ENCODE data around the gene TYROBP.
A peak's percentile ranks its signal among the peaks of the same experiment; 100 is the strongest.
"Not testable (repeated sequence)": the region's sequence is repeated elsewhere in the genome, so short reads cannot be mapped to it uniquely, and the experiment has no call there.

TYROBP gene

GRCh38 chr19:35931161-35931873 lies 23.2 kb upstream of the TYROBP start:
- DNase-seq = peak; percentile 98

DNA sequence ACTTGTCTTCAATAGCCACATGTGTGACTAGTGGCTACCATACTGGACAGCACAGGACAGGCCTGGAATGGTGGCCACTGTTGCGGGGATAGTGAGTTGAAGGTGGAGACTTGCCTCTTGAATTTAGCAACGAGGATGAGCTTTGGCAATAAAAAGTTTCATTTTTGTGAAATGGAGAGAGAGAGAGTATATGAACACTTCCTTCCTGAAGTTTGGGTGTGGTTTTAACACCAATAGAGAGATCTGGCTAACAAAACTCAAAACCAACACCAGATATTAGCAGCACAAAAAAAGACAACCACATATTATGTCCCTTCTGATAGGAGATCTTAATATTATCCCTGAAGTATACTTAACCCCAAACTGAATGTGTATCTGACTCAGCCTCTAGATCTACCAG lies 21.8 kb upstream of the TYROBP start:
- DNase-seq = no peak

GRCh38 chr19:35928507-35928906 lies 20.4 kb upstream of the TYROBP start:
- DNase-seq = no peak

DNA sequence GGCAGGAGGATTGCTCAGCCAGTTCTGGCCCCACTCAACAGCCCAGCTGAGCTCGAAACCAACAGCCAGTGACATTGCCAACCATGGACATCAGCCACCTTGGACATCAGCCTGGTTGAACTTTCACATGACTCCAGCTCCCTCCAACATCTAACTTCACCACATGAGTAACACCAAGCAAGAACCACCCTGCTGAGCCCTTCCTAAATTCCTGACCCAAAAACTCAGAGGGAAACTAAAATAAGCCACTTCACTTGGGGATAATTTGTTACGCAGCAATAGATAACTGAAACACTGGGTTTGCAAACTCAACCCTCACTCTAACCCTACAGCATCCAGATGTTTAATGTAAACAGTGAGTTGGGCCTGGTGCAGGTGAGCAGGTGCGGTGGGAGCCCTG lies 17.4 kb upstream of the TYROBP start:
- no peak for DNase-seq

- no peak for DNase-seq
These were observed 12.9 kb upstream of the TYROBP start for GRCh38 chr19:35921012-35921411.

DNA sequence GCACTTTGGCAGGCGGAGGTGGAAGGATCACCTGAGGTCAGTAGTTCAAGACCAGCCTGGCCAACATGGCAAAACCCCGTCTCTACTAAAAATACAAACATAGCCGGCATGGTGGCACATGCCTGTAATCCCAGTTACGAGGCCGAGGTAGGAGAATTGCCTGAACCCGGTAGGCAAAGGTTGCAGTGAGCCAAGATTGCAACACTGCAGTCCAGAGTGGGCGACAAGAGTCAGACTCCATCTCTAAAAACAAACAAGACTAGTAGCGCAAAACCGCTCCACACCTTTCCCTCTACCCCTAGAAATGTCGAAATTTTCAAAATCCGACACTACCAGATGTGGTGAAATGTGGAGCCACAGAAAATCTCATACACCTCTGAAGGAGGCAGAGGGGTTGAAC lies 11.2 kb upstream of the TYROBP start:
- DNase-seq = no peak

GRCh38 chr19:35915443-35915842 lies 7.3 kb upstream of the TYROBP start:
- DNase-seq = no peak

DNA sequence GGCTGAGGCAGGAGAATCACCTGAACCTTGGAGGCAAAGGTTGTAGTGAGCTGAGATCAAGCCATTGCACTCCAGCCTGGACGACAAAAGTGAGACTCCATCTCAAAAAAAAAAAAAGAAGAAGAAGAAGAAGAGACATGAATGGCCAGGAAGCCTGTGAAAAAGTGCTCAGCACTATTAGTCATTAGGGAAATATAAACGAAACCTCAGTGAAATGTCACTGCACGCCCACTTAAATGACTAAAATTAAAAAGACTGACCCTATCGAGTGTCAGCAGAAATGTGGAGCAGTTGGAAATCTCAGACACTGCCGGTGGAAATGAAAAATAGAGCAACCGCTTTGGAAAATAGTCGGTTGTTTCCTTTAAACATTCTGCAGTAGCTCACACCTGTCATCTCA lies 5.5 kb upstream of the TYROBP start:
- DNase-seq = no peak

DNA sequence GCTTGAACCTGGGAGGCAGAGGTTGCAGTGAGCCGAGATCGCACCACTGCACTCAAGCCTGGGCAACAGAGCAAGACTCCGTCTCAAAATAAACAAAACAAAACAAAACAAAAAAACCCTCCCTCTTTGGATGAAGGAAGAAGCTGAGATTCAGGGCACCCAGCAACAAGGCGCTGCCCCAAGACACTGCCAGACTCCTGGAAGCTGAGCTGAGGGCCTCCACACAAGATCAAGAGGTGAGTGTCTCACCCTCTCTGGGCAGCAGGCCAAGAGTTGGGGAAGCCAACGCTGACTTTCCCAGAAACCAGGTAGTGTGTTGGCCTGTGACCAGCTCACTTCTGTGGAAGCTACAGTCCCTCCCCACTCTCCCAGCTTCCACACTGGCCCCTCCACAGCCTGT lies 3.7 kb upstream of the TYROBP start:
- DNase-seq = no peak

- DNase-seq = no peak
These were observed 3.1 kb upstream of the TYROBP start for GRCh38 chr19:35911173-35911572.

GRCh38 chr19:35910355-35910754 lies 2.3 kb upstream of the TYROBP start:
- not testable (repeated sequence) for DNase-seq

DNA sequence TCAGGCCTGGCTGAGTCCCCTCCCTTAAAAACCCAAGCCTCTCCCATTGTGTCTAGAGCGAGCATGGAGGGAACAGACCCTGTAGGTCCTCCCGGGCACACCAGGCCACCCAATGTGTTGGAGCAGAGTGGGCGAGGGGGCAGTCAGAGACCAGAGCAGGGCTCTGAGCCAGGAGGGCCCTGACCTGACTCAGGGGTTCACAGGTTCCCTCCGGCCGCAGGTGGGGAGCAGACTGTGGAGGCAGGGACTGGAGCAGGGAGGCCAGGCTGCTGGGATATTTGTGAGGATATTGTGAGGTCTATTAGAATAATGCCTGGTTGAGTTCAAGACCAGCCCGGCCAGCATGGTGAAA lies 1.6 kb upstream of the TYROBP start:
- no peak for DNase-seq

DNA sequence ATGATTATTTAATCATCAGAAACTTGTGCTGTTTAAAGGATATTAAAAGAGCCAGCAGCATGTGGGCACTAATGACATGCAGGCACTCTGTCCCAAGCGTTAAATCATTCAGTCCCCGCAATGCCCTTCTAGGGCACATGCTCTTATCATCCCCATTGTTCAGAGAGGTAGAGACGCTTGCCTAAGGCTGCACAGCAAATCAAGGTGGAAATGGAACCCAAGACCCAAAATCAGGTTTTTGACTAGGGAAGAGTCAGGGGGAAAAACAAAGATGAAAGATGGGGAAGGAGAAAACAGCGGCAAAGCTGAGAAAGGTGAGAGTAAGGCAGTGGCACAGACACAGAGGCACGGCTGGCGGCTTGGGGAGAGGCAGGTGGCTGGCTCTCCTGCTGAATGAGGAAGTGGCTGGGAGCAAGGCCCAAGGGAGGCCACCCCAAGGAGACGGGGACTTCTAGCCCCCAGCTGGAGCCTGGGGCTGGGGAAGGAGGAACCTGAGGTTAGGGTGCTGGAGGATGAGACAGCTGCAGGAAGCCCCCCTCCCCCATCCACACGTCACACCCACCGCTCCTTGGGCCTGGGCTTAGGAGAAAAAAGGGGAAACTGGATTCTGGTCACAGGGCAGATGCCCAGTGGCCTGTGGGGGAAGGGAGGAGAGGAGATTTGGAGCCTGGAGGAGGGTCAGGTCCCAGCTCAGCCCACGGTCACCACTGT lies 1.0 kb upstream of the TYROBP start:
- DNase-seq = no peak

GRCh38 chr19:35907377-35907745 lies 734 bp downstream of the TYROBP start:
- DNase-seq = no peak

DNA sequence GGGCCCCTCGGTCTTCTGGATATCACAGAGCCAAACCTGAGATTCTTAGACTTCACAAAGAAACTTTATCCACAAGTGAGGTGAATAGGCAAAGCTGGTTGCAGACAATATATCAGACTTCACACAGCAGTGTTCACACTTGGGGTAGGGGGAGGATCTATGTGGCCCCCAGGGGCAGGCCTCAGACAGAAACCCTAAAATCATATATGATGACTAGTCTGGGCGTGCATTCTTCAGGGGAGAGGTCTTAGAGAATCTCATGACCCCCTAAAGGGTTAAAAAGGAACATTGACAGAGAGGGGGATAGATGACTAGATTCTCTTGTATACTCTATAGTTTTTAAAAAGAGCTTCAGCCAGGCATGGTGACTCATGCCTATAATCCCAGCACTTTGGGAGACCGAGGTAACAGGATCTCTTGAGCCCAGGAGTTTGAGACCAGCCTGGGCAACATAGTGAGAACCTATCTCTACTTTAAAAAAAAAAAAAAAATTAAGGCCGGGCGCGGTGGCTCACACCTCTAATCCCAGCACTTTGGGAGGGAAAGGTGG lies 2.8 kb downstream of the TYROBP start:
- DNase-seq = no peak

DNA sequence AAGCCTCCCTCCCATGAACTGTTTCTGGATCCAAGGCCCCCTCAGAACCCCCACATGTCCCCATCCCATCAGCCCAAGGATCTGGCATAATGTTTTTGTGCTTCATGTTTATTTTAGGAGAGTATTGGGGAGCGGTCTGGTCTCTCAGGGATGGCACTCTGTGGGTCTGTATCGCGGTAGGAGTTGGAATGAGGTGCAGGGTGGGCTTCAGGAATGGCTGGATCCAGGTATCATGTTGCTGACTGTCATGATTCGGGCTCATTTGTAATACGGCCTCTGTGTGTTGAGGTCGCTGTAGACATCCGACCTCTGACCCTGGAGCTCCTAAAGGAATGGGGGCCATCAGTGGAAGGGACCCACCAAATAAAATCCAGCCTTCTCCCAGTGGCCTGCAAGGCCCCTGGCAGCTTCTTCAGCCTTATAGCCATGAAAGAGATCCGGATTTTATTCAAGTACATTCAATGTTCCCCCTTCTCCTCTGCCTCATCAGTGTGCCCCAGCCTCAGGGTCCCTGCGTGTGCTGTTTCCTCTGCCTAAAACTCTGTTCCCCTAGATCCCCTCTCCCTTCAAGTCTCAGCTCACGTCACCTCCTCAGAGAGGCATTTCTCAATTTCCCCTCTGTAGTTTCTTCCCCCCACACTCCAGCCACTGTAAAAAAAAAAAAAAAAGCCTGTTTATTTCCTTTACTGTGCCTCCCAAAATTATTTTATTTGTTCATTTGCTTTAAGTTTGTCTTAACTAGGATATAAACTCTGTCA lies 3.6 kb downstream of the TYROBP start:
- no peak for DNase-seq

GRCh38 chr19:35903550-35904179 lies 4.4 kb downstream of the TYROBP start:
- no peak for DNase-seq

- no peak for DNase-seq
These were observed 5.1 kb downstream of the TYROBP start for GRCh38 chr19:35902870-35903475.

GRCh38 chr19:35901854-35902661 lies 6.0 kb downstream of the TYROBP start, which contains the start of gene HCST:
HCST (plus strand) TSS chr19:35902529; CDS start chr19:35902594, 65 bp downstream.
- DNase-seq = no peak

DNA sequence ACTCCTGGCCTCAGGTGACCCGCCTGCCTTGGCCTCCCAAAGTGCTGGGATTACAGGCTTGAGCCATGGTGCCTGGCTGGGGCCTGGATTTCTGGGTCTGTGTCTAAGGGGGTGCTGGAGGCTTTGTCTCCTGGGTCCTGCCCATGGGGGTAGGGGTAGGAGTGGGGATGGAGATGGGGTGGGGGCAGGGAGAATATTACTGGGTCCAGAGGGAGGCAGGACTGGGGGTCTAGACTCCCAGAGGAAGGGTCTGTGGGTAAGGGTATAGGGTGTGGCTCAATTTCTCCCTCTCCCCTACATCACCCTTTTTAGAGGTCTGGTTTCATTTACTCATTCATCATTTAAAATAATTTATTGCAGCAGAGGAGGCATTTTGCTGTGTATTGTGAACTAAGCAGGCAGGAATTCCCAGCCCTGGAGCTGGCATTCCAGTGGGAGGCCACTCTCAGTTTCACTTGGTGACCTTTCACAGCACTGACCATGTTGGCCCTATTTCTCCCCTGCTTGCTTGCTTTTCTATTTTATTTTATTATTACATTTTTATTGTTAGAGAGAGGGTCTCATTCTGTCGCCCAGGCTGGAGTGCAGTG lies 6.9 kb downstream of the TYROBP start:
- no peak for DNase-seq

GRCh38 chr19:35899547-35900214 lies 8.4 kb downstream of the TYROBP start:
- DNase-seq = peak; percentile 25

Data from GOT3 (cell line).